HG02798 (cell line): ENCODE data around the gene ALDH9A1.

Experiments
- ATAC-seq: cut with Tn5 transposase; IDR thresholded peaks from one replicate; pipeline ENCODE4 v1.9.1; 2021; ENCODE audit warnings: mild to moderate bottlenecking; ENCODE audit not compliant: unreplicated experiment, poor library complexity

ALDH9A1 gene

DNA sequence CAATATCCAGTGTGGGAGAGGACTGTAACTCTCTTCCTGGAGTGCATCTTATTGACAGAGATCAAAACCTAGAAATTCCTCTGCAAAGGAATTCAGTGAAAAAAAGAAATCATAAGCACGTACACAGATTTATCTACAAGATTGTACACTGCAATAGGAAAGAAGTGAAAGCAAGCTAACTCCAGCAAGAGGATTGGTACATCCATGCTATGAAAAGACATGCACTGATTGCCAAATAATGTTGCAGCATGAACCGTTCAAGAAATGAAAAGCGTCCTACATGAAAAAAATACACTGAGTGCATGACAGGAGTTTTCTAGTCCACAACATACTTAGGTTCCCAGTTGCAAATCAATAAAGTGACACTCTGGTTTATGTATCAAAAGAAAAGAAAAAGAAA lies 69.2 kb downstream of the ALDH9A1 start:
- ATAC-seq: no peak

DNA sequence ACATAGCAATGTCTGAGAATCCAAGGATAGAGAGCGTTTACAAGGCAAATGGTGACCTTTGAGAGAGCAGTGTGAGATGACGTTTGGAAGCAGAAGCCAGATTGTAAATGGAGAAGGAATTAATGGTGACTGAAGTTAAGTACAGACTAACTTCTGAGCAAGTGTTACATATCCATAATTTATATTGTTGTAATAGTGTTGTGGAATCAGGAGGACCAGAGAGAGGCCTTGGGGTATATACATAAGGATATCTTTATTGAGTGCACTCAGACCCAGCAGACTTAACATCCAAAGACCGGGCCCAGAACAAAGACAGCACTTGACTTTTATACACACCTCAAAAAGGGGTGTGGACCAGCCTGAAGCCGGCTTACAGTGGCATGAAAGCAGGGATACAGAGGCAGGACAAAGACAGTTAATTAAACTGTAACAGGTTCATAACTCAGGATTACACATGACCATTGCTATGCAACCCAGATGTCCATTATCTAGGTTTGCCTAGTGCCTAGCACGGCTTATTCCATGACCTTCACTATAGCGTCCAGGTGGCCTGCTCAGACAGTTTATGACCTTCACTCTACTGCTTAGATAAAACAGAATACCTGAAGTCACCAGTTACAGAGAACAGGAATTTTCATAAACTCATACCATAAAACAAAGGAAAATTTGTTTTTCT lies 70.1 kb downstream of the ALDH9A1 start:
- ATAC-seq: no peak

DNA sequence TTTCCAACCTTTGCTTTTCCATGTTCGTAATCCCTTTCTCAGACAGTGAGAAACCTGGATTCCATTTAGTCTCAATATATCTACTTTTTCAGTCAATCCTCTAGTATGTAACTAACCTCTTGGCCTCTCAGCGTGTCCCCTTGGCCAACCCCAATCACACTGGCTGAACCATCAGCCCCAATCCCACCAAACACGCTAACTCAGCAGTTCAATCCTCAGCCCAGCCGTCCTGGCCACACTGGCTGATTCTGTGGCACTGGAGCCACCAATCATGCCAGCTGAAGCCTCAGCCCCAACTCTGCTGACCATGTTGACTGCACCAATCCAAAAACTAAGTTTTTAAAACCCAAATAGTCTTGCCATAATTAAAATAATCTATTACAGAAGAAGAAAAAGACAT lies 73.9 kb downstream of the ALDH9A1 start:
- no peak for ATAC-seq

DNA sequence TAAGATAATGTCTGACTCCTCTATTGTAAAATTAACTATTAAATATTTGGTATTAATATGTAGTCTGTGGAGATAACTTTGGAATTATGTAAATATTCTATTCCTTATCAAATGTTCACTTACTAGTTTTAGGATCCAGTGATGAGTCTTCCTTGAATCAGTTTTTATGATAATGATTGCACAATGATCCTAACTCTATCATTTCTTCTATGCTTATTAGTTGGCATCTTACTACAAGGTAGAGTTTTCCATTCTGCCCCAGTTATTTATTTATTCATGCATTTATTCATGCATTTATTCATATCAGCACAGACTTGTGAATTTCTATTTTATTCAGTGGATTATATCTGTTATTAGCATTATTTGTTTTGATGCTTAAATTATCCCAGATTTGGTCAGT lies 74.7 kb downstream of the ALDH9A1 start:
- no peak for ATAC-seq

DNA sequence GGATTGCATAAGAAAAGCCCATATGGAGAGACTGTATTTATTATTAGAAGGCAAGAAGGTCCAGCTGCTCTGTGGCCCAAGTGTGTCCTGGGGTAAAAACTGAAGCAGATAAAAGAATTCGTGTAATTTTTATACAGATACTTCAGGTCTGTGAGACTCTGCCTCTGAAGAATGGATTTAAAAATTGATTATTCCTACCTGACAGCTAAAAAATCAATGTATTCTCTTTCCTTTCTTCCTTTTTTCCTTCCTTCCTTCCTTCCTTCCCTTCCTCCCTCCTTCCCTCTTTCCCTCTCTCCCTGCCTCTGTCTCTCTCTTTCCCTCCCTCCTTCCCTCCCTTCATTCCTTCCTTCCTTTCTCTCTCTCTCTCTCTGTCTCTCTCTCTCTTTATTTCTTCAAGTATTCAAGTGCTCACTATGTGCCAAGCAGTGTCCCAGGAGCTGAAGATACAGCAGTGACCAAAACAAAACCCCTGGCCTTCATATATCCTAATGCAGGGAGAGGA lies 78.7 kb downstream of the ALDH9A1 start:
- no peak for ATAC-seq

DNA sequence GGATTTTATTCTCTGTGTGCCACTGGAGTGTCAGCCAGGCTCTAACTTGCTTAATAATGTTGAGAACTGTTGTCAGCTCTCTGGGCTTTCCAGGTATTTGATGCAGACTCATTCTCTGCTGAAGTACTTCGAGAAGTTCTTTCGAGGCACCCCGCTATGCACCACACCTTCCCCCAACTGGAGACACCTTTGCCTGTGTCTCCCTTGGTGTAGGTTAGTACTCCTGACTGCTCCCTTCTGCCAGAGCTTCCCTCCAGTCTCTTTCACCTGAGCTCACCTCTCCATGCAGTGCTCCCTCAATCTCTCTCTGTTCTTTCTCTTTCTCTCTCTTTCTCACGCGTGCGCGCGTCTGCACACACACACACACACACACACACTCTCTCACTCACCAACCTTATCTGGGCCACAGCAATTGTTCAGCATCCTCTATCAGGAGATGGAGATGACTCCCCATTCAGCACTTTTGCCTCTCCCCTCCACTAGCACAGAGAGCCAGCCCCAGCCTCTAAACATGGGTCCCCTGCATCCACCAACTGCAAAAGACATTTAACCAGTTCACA lies 81.3 kb downstream of the ALDH9A1 start:
- ATAC-seq: no peak

DNA sequence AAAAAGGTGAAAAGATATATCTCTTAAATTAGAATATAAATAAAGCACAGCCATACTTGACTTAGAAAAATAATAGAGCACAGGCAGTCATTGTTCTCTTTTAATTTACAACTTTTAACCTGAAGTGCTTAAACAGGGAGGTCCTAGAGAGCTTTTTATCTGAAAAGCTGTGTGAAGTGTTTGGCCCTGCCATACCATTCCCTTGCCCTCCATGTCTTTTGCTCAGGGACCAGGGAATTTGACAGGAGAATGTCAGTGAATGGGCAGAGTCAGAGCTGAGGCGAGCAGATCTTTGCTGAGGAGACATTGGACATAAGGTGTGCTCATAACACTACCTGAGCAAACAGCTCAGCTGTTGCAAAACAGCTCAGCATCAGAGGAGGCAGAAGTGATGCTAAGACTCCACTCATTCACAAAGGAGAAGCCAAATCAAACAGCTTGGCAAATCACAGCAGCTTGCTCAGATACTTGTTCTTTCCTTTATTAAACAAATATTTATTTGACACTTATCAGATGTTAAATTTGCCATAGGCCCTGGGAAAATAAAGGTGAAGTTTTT lies 82.2 kb downstream of the ALDH9A1 start:
- no peak for ATAC-seq
